ENCODE results near the gene F5. TPM values are rescaled to one million over a fixed set of nuclear protein-coding genes. Genes with fewer than 3 reads are reported as not detected.

The F5 gene
- total and polyA plus RNA-seq, 2 experiments from 2014 or later = 0.01 TPM; not detected in 1

DNA sequence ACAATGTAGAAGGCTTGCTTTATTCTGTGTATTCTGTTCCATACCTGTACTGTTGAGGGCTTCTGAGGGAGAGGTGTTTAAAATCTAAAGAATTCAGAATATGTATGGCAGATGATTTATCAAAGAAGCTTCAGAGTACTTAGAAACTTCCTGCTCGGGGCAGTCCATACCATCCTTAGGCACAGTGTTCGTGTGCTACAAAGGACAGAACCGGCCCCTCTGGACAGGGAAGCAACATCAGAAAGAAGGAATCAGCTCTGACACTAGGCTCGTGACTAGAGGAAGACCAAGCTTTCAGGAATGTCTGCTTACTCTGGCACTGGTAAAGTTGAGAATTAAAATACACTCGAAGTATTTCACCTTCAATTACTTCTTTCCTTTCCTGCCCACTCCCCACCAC is 29.5 kb upstream of the F5 start:
- TF ChIP-seq, protein P1, sequence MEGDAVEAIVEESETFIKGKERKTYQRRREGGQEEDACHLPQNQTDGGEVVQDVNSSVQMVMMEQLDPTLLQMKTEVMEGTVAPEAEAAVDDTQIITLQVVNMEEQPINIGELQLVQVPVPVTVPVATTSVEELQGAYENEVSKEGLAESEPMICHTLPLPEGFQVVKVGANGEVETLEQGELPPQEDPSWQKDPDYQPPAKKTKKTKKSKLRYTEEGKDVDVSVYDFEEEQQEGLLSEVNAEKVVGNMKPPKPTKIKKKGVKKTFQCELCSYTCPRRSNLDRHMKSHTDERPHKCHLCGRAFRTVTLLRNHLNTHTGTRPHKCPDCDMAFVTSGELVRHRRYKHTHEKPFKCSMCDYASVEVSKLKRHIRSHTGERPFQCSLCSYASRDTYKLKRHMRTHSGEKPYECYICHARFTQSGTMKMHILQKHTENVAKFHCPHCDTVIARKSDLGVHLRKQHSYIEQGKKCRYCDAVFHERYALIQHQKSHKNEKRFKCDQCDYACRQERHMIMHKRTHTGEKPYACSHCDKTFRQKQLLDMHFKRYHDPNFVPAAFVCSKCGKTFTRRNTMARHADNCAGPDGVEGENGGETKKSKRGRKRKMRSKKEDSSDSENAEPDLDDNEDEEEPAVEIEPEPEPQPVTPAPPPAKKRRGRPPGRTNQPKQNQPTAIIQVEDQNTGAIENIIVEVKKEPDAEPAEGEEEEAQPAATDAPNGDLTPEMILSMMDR (IDR thresholded peaks at IDR 0.05; ENCODE audit: low read depth, low read length) = no peak
- peaks cover 16% of the 10 kb centered on the region for H3K27me3 ChIP-seq
- DNase-seq (ENCODE audit: low read depth in 1 of 2, low spot score in 1 of 2) = no peak
- H3K4me1 ChIP-seq (ENCODE audit: low read depth) = no peaks in the 10 kb centered on the region
- H3K36me3 ChIP-seq = no peaks in the 10 kb centered on the region
- no peak overlapping the region for H3K27ac ChIP-seq
- no peaks in the 10 kb centered on the region for H3K9me3 ChIP-seq (ENCODE audit: low read depth)
- no peak overlapping the region for H3K4me3 ChIP-seq

DNA sequence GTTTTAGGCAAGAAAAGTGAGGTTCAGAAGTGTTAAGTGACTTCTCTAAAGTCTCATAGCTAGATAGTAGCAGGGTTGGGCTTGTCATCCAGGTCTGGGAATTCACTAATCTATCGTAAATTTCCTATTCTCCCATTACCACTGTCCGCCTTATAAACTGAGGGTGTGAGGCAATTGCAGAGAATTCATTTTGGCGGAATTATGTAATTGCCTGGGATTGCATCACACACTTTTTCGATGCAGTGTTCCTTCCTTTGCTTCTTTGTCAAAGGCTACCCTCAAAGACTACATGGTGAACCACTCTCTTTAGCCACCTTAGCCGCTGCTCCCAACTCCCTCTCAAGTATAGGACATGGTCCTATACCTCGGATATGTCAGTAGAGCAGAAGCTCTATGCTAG is 24.6 kb upstream of the F5 start:
- TF ChIP-seq, protein P1 (IDR thresholded peaks at IDR 0.05; ENCODE audit: low read depth, low read length) = no peak
- DNase-seq (ENCODE audit: low read depth in 1 of 2, low spot score in 1 of 2) = no peak

DNA sequence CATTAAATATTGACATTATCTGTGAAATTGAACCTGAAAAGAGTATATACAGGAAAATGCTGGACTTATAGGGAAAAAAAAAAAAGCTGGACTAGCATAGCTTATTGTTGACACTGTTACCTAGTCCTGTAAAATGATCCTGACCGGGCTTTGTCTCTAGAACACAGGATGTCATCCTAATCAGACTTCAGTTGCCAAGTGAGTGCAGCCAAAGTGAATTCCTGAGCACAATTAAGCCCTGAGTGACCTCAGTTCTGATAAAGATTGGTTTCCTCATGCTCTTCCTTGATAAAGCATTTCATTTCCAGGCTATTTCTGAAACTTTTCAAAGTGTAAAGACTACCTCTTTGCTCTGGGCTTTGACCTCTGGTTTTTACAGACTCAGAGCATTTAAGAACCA is 23.8 kb upstream of the F5 start:
- DNase-seq (ENCODE audit: low read depth in 1 of 2, low spot score in 1 of 2) = no peak
- Histone ChIP-seq H3K27ac (no peak overlapping the region), H3K9me3 (ENCODE audit: low read depth) (no peaks in the 10 kb centered on the region), H3K36me3 (no peaks in the 10 kb centered on the region), H3K4me1 (ENCODE audit: low read depth) (peaks cover 4% of the 10 kb centered on the region), H3K27me3 (peaks cover 16% of the 10 kb centered on the region), H3K4me3 (no peak overlapping the region)
- TF ChIP-seq, protein P1 (IDR thresholded peaks at IDR 0.05; ENCODE audit: low read depth, low read length) = no peak

More for the DNA sequence above, 24.6 kb upstream of the F5 start:
- H3K27ac ChIP-seq = no peak overlapping the region
- H3K4me3 ChIP-seq = no peak overlapping the region
- H3K4me1 ChIP-seq (ENCODE audit: low read depth) = peaks cover 4% of the 10 kb centered on the region
- H3K27me3 ChIP-seq = peaks cover 16% of the 10 kb centered on the region
- no peaks in the 10 kb centered on the region for H3K9me3 ChIP-seq (ENCODE audit: low read depth)
- H3K36me3 ChIP-seq = no peaks in the 10 kb centered on the region

DNA sequence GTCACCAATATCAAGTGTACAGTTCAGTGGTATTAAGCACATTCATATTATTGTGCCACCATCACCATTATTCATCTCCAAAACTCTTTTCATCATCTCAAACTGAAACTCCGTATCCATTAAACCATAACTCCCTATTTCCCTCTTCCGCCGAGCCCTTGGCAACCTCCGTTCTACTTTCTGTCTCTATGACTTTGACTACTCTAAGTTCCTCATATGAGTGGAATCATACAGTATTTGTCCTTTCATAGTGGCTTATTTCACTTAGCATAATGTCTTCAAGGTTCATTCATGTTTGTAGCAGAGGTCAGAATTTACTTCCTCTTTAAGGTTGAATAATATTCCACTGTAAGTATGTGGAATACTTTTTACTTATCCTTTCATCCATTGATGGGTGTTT is 21.9 kb upstream of the F5 start:
- Histone ChIP-seq H3K27ac (no peak overlapping the region), H3K36me3 (no peaks in the 10 kb centered on the region), H3K9me3 (ENCODE audit: low read depth) (no peaks in the 10 kb centered on the region), H3K4me3 (no peak overlapping the region), H3K27me3 (peaks cover 6% of the 10 kb centered on the region), H3K4me1 (ENCODE audit: low read depth) (peaks cover 4% of the 10 kb centered on the region)
- no peak for DNase-seq (ENCODE audit: low read depth in 1 of 2, low spot score in 1 of 2)
- TF ChIP-seq, protein P1 (IDR thresholded peaks at IDR 0.05; ENCODE audit: low read depth, low read length) = no peak

DNA sequence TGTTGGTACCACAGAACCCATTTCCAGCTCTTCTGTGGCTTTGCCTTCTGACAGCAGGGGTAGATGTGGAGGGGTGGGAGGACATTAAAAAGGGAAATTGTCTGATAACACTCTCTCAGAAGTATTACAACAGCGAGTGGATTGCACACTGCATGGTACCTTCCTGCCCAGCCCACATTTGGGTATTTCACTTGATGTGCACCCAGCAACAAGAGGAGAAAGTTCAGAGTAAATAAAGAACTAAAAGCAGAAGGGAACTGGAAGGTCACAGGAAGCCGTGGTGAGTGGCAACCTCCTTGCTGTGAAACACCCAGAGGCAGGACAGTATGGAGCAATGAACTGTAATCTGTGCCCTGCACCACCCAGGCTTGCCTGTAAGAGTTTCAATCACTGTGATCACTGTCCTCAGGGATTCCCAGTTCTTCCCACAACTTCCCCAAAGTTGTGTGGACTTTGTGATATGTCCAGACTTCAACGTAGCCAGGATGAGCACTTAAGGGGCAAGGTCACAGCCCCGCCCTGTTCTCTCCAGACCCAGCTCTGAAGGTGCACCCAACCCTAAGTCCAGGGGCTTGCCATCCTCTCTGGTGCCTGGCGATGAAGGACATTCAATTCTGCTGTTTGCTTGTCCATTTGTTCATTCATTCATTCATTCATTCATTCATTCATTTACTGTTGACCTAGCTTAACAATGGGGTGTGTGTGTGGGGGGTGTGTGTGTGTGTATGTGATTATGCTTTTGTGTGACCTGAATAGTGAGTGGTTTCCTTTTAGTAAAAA is 18.7 kb upstream of the F5 start:
- H3K27ac ChIP-seq = no peak overlapping the region
- H3K36me3 ChIP-seq = no peaks in the 10 kb centered on the region
- TF ChIP-seq, protein P1 (IDR thresholded peaks at IDR 0.05; ENCODE audit: low read depth, low read length) = no peak
- H3K4me3 ChIP-seq = no peak overlapping the region
- H3K27me3 ChIP-seq = no peaks in the 10 kb centered on the region
- no peaks in the 10 kb centered on the region for H3K4me1 ChIP-seq (ENCODE audit: low read depth)
- no peaks in the 10 kb centered on the region for H3K9me3 ChIP-seq (ENCODE audit: low read depth)
- no peak for DNase-seq (ENCODE audit: low read depth in 1 of 2, low spot score in 1 of 2)
